OCI-LY1 (cell line): ENCODE measurements around the gene MED15.

Experiments
- CTCF ChIP-seq: fragments of 200-600 bp; sonication (generic), shearing (Covaris generic); IDR thresholded peaks from 2 replicates; pipeline ENCODE4 v1.5.1; 2017; ENCODE audit warnings: mild to moderate bottlenecking, antibody characterized with exemption, low read length, moderate library complexity, mixed read lengths
- EZH2 ChIP-seq: fragments of 200-600 bp; sonication (generic), shearing (Covaris generic); IDR thresholded peaks from 2 replicates; pipeline ENCODE4 v1.8.0; 2017; ENCODE audit warnings: borderline replicate concordance, mixed run types, mild to moderate bottlenecking, antibody characterized with exemption, low read length, moderate library complexity, mixed read lengths

GRCh38 chr22:20584029-20584871, 76.8 kb downstream of the MED15 start:
- TF ChIP-seq EZH2: no peak
- TF ChIP-seq CTCF: no peak
